HCT116 (cell line): ENCODE measurements around the gene PLA2R1. TPM values are rescaled to one million over a fixed set of nuclear protein-coding genes. Genes with fewer than 3 reads are reported as not detected.
A peak's percentile ranks its signal among the peaks of the same experiment; 100 is the strongest.

Experiments used
- ATAC-seq: fragments of 200-7000 bp; cut with Tn5 transposase; 2 replicates; pipeline ENCODE4 v1.9.1; 2020; ENCODE audit warnings: mild to moderate bottlenecking, moderate library complexity
- BruUV-seq: library from RNA; stranded (reverse); fragments of 400-500 nt; replicated peaks from 2 replicates; lab custom pipeline; 2021; lab: Mats Ljungman, UMichigan
- CTCF ChIA-PET: fragments of 300-600 bp; sonication (Branson Sonifier 250); formaldehyde crosslinking; loops from one replicate; lab custom pipeline; 2021; ENCODE audit warnings: antibody characterized with exemption; lab: Charles Lee
- POLR2A ChIA-PET: fragments of 300-600, 350-600 bp; sonication (Branson Sonifier 250); formaldehyde crosslinking; loops from one replicate; lab custom pipeline; 2021; ENCODE audit warnings: antibody characterized with exemption; lab: Charles Lee
- RAD21 ChIA-PET, 2 experiments: fragments of 300-600 bp; sonication (Branson Sonifier 250); formaldehyde crosslinking; loops; one replicate each; lab custom pipeline; 2023; ENCODE audit warnings: low total read pairs in 2 of 2; ENCODE audit not compliant: uncharacterized antibody in 2 of 2, unreplicated experiment in 2 of 2, low non-redundant PET in 1 of 2; lab: Charles Lee
- DNase-seq: peaks from one replicate; pipeline ENCODE4 v3.0.0-alpha.2; 2010; ENCODE audit warnings: low read depth, low spot score
- H2AFZ ChIP-seq: fragments of 200-600 bp; shearing (Covaris generic), sonication (generic); 2 replicates; pipeline ENCODE4 v1.6.1; 2017; ENCODE audit warnings: low read depth, mixed run types, mixed read lengths, antibody characterized with exemption, low read length; ENCODE audit not compliant: poor library complexity, severe bottlenecking
- H3K27ac ChIP-seq: 2 replicates; pipeline ENCODE4 v1.5.1; 2012; ENCODE audit warnings: low read depth, low read length
- H3K27me3 ChIP-seq: fragments of 200-600 bp; sonication (generic); 2 replicates; pipeline ENCODE4 v1.6.1; 2016; ENCODE audit warnings: mixed run types, low read length, mixed read lengths; ENCODE audit not compliant: insufficient read depth
- H3K36me3 ChIP-seq, 2 experiments: fragments of 200-500 bp in 1 of 2; fragments of 200-600 bp in 1 of 2; sonication (Bioruptor generic) in 1 of 2; sonication (generic) in 1 of 2; 2 replicates each; pipeline versions ENCODE4 v1.5.1 to v1.6.1; 2014 to 2016; ENCODE audit warnings: low read length in 2 of 2, inconsistent platforms in 1 of 2, mixed read lengths in 1 of 2, mixed run types in 1 of 2; ENCODE audit not compliant: insufficient read depth in 2 of 2, control insufficient read depth in 1 of 2
- H3K4me1 ChIP-seq, 2 experiments: fragments of 200-600 bp in 1 of 2; sonication (generic) in 1 of 2; 2 replicates each; pipeline versions ENCODE4 v1.5.1 to v1.6.1; 2012 to 2017; ENCODE audit warnings: low read length in 2 of 2, inconsistent platforms in 1 of 2, mild to moderate bottlenecking in 1 of 2, mixed read lengths in 1 of 2, mixed run types in 1 of 2, moderate library complexity in 1 of 2; ENCODE audit not compliant: insufficient read depth in 2 of 2, control insufficient read depth in 1 of 2
- H3K4me2 ChIP-seq: fragments of 200-600 bp; sonication (generic); 2 replicates; pipeline ENCODE4 v1.6.1; 2017; ENCODE audit warnings: mixed run types, low read length, mixed read lengths
- H3K4me3 ChIP-seq, 2 experiments: fragments of 200-600 bp in 1 of 2; sonication (generic) in 1 of 2; replicated peaks in 1 of 2; 2 replicates each; pipeline ENCODE4 v1.5.1; 2011 to 2016; ENCODE audit warnings: low read length in 2 of 2, control low read depth in 1 of 2, low read depth in 1 of 2, mild to moderate bottlenecking in 1 of 2, mixed read lengths in 1 of 2, mixed run types in 1 of 2
- H3K79me2 ChIP-seq: fragments of 200-600 bp; sonication (generic); 2 replicates; pipeline ENCODE4 v1.6.1; 2017; ENCODE audit warnings: mild to moderate bottlenecking, mixed run types, low read length, moderate library complexity, mixed read lengths; ENCODE audit not compliant: insufficient read depth
- H3K9ac ChIP-seq: fragments of 200-600 bp; sonication (generic); 2 replicates; pipeline ENCODE4 v1.6.1; 2016; ENCODE audit warnings: low read length, mixed read lengths
- H3K9me2 ChIP-seq: fragments of 200-600 bp; sonication (generic), shearing (Covaris generic); 2 replicates; pipeline ENCODE4 v1.6.1; 2017; ENCODE audit warnings: mixed run types, mild to moderate bottlenecking, moderate library complexity; ENCODE audit not compliant: insufficient read depth
- H3K9me3 ChIP-seq, 2 experiments: fragments of 200-500 bp in 1 of 2; fragments of 200-600 bp in 1 of 2; sonication (Bioruptor generic) in 1 of 2; sonication (generic) in 1 of 2; 2 replicates each; pipeline ENCODE4 v1.6.1; 2014 to 2017; ENCODE audit warnings: low read length in 2 of 2, mixed read lengths in 2 of 2, inconsistent platforms in 1 of 2, low read depth in 1 of 2, mild to moderate bottlenecking in 1 of 2, mixed run types in 1 of 2, moderate library complexity in 1 of 2; ENCODE audit not compliant: control insufficient read depth in 1 of 2, insufficient read depth in 1 of 2
- H4K20me1 ChIP-seq: fragments of 200-600 bp; sonication (generic), shearing (Covaris generic); 2 replicates; pipeline ENCODE4 v1.6.1; 2017; ENCODE audit warnings: mixed run types, mild to moderate bottlenecking, moderate library complexity; ENCODE audit not compliant: insufficient read depth
- CBX3 ChIP-seq: IDR thresholded peaks from 2 replicates; pipeline ENCODE4 v1.6.1; 2012; ENCODE audit warnings: low read depth
- EZH2phosphoT487 ChIP-seq: fragments of 200-600 bp; IDR thresholded peaks from 2 replicates; pipeline ENCODE4 v1.6.1; 2018; ENCODE audit warnings: antibody characterized with exemption, borderline replicate concordance
- JUND ChIP-seq: IDR thresholded peaks from 2 replicates; pipeline ENCODE4 v1.6.1; 2012
- SP1 ChIP-seq: IDR thresholded peaks from 2 replicates; pipeline ENCODE4 v1.6.1; 2012; ENCODE audit warnings: low read depth
- TCF7L2 ChIP-seq: IDR thresholded peaks from 2 replicates; pipeline ENCODE4 v1.7.0; 2011; ENCODE audit warnings: borderline replicate concordance, inconsistent platforms; ENCODE audit not compliant: insufficient read depth, insufficient read length; ENCODE audit errors: extremely low read depth
- intact Hi-C: fragments of 100-400 bp; cut with micrococcal nuclease; formaldehyde crosslinking; loops from 2 replicates; pipeline ENCODE4 v1.10.0; 2022
- total RNA-seq: library from RNA; stranded (reverse); gene quantifications from one replicate; pipeline ENCODE4 v1.2.1, GENCODE V29; 2021; ENCODE audit not compliant: unreplicated experiment
- TF ChIP-seq, protein P1 (sequence below): IDR thresholded peaks from 2 replicates; pipeline ENCODE4 v1.6.1; 2012
- TF ChIP-seq, protein P2 (sequence below), 3 experiments: fragments of 200-600 bp in 1 of 3; sonication (generic) in 1 of 3; IDR thresholded peaks in 2 of 3; conservative IDR thresholded peaks in 1 of 3; 2 replicates each; pipeline ENCODE4 v1.5.1; 2012 to 2017; ENCODE audit warnings: low read depth in 2 of 3, low read length in 2 of 3, antibody characterized with exemption in 1 of 3, borderline replicate concordance in 1 of 3, control low read depth in 1 of 3, mild to moderate bottlenecking in 1 of 3, mixed read lengths in 1 of 3, mixed run types in 1 of 3, moderate library complexity in 1 of 3; ENCODE audit not compliant: insufficient read depth in 1 of 3

PLA2R1 gene
- total RNA-seq, 1 experiment from 2014 or later: 0.34 TPM

DNA sequence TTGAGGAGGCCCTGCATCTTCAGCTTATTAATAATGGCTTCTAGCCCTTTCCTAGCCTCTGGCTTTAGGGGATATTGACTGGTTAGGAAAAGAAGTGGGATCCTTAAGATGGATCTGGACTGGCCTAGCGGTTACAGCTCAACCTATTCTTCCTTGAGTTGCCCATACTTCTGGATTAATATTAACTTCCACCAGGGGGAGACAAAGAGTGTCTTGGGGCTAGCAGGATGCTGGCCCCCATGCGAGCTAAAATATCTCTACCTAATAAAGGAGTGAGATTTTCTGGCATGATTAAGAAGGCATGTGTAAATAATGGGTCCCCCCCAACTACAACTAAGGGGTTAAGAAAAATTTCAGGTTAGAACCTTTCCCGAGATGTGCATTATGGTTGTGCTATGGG lies 23.2 kb upstream of the PLA2R1 start:
- H3K27ac ChIP-seq: no peak overlapping the region
- ChIA-PET CTCF (no interaction called here), POLR2A (no interaction called here), RAD21 (no interaction called here)
- no peak overlapping the region for H3K4me2 ChIP-seq
- BruUV-seq: no TSS peak
- H3K9me3 ChIP-seq: peaks cover 10 to 17% of the 10 kb centered on the region in 2 experiments; a peak in 3 of 4 replicates
- no peak overlapping the region for H3K4me3 ChIP-seq
- H3K27me3 ChIP-seq: no peaks in the 10 kb centered on the region
- DNase-seq: no peak
- H3K79me2 ChIP-seq: no peaks in the 10 kb centered on the region
- TF ChIP-seq EZH2phosphoT487 (no peak), JUND (no peak)
- TF ChIP-seq, protein P1, sequence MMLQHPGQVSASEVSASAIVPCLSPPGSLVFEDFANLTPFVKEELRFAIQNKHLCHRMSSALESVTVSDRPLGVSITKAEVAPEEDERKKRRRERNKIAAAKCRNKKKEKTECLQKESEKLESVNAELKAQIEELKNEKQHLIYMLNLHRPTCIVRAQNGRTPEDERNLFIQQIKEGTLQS: no peak
- TF ChIP-seq, protein P2, sequence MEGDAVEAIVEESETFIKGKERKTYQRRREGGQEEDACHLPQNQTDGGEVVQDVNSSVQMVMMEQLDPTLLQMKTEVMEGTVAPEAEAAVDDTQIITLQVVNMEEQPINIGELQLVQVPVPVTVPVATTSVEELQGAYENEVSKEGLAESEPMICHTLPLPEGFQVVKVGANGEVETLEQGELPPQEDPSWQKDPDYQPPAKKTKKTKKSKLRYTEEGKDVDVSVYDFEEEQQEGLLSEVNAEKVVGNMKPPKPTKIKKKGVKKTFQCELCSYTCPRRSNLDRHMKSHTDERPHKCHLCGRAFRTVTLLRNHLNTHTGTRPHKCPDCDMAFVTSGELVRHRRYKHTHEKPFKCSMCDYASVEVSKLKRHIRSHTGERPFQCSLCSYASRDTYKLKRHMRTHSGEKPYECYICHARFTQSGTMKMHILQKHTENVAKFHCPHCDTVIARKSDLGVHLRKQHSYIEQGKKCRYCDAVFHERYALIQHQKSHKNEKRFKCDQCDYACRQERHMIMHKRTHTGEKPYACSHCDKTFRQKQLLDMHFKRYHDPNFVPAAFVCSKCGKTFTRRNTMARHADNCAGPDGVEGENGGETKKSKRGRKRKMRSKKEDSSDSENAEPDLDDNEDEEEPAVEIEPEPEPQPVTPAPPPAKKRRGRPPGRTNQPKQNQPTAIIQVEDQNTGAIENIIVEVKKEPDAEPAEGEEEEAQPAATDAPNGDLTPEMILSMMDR (IDR thresholded peaks at IDR 0.05 in 2 of 3, conservative IDR thresholded peaks at IDR 0.05 in 1 of 3; ENCODE audit: borderline replicate concordance in 1 of 3, insufficient read depth in 1 of 3, low read depth in 2 of 3, low read length in 2 of 3): peak in 2 of 3 experiments; percentile 22 to 57; a peak in 3 of 6 replicates
- H4K20me1 ChIP-seq: no peaks in the 10 kb centered on the region
- no peak overlapping the region for H3K9ac ChIP-seq
- ATAC-seq: 0 out of 2 replicates have a peak, but pooled peaks have one; percentile 40
- no peaks in the 10 kb centered on the region for H3K4me1 ChIP-seq
- no peaks in the 10 kb centered on the region for H3K9me2 ChIP-seq
- intact Hi-C loops: loop anchor here (5.0 kb wide), 1 partner anchor 907 kb away; no protein-coding TSS in a partner anchor
- H3K36me3 ChIP-seq: no peaks in the 10 kb centered on the region
- no peak overlapping the region for H2AFZ ChIP-seq

DNA sequence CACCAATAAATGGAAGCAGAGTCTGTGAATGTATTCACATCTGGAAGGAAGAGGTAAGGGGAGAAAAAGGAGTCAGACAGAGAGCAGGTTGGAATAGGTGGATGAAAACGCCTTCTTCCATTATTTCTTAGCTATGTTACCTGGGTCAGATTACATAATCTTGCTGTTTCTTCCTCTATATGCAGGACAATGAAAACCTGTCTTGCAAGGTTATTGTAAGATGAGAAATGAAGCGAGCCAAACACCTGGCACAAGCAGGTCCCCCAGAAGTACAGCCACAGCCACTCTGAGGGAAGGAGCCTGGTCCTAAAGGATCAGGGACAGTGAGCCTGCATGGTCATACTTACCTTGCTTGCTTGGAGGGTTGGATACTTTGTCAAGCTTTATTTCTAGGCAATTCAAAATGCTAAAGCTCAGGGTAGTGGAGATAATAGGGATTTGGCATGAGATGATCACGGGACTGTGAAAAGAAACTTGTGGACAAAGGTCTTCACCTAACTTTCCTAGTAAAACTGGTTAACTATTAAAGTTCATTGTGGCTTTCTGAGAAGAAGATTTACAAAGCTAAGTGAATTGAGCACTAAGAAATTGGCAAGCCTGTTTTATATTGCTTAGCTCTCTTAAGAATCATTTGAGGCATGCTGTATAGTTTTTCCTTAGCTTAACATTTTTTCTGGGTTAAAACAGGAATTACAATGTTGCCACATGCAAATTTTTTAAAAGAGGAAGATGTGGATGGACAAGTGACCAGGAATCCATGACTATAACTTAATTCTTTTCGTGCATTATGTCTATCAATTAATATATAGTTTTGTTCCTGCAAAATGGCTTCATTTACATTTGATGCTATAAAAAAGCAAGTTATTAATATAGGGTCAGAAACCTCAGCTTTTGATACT lies 15.7 kb upstream of the PLA2R1 start:
- Histone ChIP-seq H3K4me2 (no peak overlapping the region), H3K4me3 (no peak overlapping the region), H3K9me3 (no peaks in the 10 kb centered on the region), H2AFZ (no peak overlapping the region), H3K36me3 (no peaks in the 10 kb centered on the region), H3K9me2 (no peaks in the 10 kb centered on the region), H4K20me1 (no peaks in the 10 kb centered on the region), H3K4me1 (no peaks in the 10 kb centered on the region), H3K79me2 (no peaks in the 10 kb centered on the region), H3K27me3 (no peaks in the 10 kb centered on the region), H3K9ac (no peak overlapping the region), H3K27ac (no peak overlapping the region)
- no peak for ATAC-seq
- intact Hi-C loops: no loop called here
- DNase-seq: no peak
- no TSS peak for BruUV-seq
- ChIA-PET RAD21 (no interaction called here), CTCF (no interaction called here), POLR2A (no interaction called here)
- TF ChIP-seq, protein P2 (IDR thresholded peaks at IDR 0.05 in 2 of 3, conservative IDR thresholded peaks at IDR 0.05 in 1 of 3; ENCODE audit: borderline replicate concordance in 1 of 3, insufficient read depth in 1 of 3, low read depth in 2 of 3, low read length in 2 of 3): no peak
- TF ChIP-seq TCF7L2: no peak
- TF ChIP-seq JUND: no peak
- TF ChIP-seq, protein P1: no peak
- TF ChIP-seq SP1: no peak
- TF ChIP-seq CBX3: no peak
